Vagina (tissue), 2 donors: ENCODE data around the gene ADCY9.

ENCODE experiments used
- CTCF ChIP-seq, 3 experiments: fragments of 450-650 bp in 2 of 3; fragments of 200-600 bp in 1 of 3; sonication (generic) in 1 of 3; IDR thresholded peaks; one replicate each; pipeline ENCODE4 v1.5.1; 2017 to 2019; ENCODE audit warnings: antibody characterized with exemption in 3 of 3, mild to moderate bottlenecking in 2 of 3, moderate library complexity in 2 of 3
- POLR2A ChIP-seq, 2 donors: fragments of 450-650 bp; IDR thresholded peaks; one replicate each; pipeline ENCODE4 v1.6.1; 2017; ENCODE audit warnings: antibody characterized with exemption in 2 of 2, mild to moderate bottlenecking in 2 of 2, moderate library complexity in 2 of 2
- POLR2AphosphoS5 ChIP-seq, 2 donors: sonication (generic); formaldehyde crosslinking; IDR thresholded peaks; one replicate each; pipeline ENCODE4 v1.9.0; 2017; ENCODE audit warnings: antibody characterized with exemption in 2 of 2, mild to moderate bottlenecking in 2 of 2, low read depth in 1 of 2; ENCODE audit not compliant: insufficient read depth in 1 of 2

- TF ChIP-seq CTCF (IDR thresholded peaks at IDR 0.05) (no peak), POLR2A (IDR thresholded peaks at IDR 0.05) (no peak), POLR2AphosphoS5 (IDR thresholded peaks at IDR 0.05; ENCODE audit: insufficient read depth in 1 of 2, low read depth in 1 of 2) (no peak)
These were observed 45.3 kb downstream of the ADCY9 start for GRCh38 chr16:4070936-4071335.
